GM18519 (cell line): Measurements from ENCODE around the gene SMAD6.
"Not testable (repeated sequence)": the region's sequence is repeated elsewhere in the genome, so short reads cannot be mapped to it uniquely, and the experiment has no call there.

Experiments used
- ATAC-seq: cut with Tn5 transposase; IDR thresholded peaks from one replicate; pipeline ENCODE4 v1.9.1; 2021; ENCODE audit warnings: mild to moderate bottlenecking, moderate library complexity; ENCODE audit not compliant: unreplicated experiment, low FRiP score

Gene SMAD6

DNA sequence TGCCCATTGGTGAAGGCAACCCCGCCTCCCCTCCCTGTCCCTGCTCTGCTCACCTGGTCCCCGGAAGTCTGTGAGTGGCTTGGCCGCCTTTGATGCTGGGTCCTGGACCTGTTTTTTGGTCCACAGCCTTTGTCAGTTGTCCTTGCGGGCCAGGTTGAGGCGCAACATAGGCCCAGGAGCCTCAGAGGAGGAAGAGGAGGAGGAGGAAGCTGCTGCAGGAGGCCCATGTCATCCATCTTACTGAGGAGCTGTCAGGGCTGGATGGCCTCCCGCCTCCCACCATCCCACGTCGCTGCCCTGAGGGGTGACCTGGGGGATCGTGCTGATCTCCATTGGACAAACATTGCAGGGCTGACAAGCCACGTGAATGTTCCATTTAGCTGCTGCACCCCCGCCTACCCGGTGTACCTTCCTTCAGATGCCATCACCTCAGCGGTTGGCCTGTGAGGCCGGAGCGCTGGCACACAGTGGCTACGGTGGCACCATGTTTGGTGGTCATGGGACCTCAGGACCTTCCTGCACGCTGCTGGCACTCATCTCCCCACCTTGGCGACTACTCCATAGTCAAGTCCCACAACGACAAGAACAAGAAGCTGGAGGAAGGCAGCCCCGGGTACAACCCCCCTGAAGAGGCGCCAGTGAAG, 106.3 kb downstream of the SMAD6 start:
- ATAC-seq: no peak

DNA sequence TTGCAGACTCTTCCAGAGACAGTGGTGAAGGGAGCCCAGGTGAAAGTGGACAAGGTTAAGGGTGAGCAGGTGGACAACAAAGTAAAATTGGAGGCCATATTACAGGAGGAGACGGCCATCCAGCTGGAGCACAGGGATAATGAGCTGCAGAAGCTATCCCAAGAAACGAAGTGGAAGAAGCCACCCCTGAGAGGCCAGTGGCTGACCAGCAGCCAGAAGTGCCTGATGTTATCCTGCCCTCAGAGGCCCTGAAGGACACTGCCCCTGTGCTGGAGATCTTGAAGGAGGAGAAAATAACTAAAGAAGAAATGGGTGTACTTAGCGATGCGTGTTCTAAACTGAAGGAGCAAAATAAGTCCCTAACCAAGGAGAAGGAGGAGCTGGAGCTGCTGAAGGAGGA, 107.6 kb downstream of the SMAD6 start:
- ATAC-seq: no peak

DNA sequence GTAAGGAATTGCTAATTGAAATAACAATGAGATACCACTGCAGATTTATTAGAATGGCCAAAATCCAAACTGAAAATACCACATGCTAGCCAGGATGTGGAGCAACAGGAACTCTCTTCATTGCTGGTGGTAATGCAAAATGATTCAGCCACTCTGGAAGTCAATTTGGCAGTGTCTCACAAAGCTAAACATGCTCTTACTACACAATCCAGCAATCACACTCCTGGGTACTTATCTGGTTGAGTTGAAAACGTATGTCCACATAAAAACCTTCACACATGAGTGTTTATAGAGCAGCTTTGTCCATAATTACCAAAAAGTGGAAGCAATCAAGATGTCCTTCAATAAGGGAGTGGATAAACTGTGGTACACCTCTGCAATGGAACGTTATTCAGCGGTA, 113.3 kb downstream of the SMAD6 start:
- no peak for ATAC-seq

DNA sequence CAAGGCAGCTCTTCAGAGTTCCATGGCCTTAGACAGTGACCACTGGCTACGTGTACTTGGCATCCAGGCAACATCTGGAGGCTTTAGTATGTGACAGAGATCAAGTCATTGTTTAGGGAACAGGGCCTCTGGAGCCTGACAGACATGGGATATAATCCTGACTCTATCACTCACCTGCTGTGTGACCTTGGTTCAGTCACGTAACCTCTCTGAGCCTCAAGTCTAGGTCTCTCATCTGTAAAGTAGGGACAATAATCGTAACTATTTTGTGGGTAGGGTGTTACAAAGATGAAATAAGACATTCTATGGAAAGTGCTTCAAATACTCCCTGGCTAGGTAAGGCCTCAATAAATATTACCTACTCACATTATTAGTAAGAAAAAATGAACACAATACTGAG, 114.2 kb downstream of the SMAD6 start:
- ATAC-seq: no peak

DNA sequence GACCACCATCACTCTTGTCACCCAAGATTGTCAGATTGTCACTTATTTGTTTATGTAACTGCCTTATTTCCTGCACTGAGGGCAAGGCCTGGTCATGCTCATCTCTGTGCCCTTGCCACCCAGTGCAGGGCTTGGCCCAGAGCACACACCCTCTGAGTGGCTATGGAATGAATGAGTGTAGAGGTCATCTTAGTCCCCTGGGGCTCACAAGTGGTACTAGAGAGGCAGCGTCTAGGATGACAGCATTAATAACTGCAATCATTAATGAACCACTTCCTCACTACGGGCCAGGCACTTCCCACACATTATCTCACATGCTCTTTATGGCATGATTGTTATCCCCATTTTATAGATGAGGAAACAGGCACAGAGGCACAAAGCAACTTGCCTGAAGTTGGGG, 117.0 kb downstream of the SMAD6 start:
- ATAC-seq: no peak

DNA sequence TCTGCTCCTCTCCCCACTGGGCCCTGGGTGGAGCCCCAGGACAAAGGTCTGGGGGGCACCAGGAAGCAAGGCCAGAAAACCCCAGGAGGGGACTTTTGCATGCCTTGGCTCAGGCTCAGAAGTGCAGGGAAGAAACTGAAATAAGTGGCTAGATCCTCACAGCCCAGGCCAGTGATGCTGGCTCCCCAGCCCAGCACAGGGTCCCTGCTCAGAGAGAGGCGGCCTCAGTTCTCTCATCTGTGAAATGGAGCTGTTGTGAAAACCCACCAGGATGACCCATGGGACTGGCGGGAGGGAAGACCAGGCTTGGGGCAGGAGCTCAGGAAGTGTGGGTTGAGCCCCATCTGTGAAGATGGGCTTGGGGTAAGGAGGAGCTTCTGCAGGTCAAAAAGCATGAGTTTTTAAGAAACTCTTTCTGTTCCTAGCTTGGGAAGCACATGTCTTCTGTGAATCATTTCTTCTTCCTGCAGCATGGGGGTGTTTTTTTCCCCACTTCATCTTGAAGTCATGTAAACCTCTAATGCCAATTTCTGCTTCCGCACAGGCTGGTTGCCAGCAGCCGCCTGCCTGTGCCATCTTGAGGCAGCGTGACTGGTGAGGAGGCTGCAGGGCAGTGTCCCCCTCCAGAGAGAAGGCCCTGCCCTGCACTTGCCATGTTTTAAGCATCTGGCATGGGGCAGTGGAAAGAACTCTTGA, 118.6 kb downstream of the SMAD6 start:
- ATAC-seq: no peak

DNA sequence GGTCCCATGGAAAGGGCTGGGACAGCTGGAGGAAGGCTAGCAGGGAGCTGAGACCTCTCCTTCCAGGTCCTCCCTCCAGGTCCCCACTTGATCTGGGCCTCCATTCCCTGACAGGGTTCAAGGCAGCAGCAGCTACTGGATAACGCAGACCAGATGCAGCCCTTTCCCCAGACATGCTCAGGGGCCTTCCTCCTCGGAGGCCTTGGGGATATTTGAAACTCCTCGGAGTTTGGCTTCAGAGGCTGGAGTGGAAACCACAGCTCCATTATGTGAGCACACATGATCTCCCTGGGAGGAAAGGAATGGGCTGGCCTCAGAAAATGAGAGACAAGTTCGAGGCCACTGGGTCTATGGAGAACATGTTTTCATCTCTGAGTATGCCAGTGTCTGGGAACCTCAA, 119.3 kb downstream of the SMAD6 start:
- no peak for ATAC-seq

DNA sequence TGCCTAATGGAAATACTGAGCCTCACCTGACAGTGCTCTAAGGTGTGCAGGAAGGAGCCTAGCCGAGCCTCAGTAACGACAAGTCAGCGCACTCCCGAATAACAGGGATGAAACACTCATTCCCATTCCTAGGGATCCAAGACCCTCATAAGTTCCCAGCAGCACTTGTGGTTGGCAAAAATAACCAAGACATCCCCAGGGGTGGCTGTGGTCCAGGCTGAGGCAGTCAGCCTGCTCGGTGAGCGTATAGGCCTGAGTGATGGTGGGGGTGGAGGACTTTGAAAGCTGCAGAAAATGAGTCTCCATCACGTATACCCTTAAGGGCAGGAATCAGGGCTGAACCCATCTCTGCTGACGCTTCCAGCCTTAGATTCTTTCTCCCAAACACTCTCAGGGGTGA, 120.1 kb downstream of the SMAD6 start:
- no peak for ATAC-seq

DNA sequence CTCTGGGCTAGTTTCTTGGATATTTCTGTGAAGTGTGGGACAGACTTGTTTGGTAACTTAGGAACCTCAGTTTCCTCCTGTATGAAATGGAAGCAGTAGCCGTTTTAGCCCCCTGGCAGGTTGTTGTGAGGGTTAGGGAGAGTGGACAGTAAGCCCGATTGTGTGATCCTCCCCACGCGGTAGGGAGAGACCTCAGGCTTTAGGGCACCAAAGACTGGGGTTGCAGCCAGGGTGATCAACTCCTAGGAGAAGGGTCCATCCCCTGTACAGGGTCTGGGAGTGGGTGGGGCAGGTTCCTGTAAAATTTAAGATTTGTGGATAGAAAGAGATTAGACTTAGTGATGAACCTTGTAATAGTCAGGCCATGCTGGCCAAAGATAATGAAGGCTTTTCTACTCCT, 120.5 kb downstream of the SMAD6 start:
- no peak for ATAC-seq

DNA sequence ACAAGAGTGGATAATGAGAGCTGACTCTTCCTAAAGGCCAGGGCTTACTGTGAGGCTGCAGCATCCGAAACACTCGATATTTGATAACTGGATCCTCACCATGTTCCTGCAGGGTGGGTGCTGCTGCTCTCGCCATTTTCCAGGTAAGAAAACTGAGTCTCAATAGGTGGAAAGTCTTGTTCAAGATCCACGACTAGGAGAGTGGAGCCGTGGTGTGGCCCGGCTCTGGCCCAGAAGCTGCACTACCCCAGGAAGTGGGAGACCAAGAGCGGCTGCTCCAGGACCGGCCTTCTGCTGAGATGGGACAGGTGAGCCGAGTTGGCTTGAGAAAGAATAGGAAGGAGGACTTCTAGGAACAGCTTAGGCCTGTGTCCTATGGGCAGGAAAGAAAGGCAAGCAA, 121.6 kb downstream of the SMAD6 start:
- ATAC-seq: no peak

DNA sequence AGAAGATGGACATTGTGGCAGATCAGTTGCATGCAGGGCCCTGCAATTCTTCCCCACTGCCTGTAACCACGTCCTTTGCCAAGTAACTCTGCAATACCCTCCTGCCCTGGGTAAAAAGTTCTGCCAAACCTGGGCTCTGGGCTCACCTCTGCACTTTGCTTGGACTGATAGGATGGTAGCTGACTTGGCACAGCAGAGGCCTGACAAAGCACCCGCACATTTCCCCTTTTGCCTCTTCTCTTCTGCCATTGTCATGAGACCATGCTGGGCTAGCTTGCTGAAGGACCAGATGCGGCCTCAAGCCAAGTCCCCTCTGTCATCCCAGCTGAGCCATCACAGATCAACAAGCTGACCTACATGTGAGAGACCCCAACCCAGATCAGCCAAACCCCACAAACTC, 122.4 kb downstream of the SMAD6 start:
- no peak for ATAC-seq

DNA sequence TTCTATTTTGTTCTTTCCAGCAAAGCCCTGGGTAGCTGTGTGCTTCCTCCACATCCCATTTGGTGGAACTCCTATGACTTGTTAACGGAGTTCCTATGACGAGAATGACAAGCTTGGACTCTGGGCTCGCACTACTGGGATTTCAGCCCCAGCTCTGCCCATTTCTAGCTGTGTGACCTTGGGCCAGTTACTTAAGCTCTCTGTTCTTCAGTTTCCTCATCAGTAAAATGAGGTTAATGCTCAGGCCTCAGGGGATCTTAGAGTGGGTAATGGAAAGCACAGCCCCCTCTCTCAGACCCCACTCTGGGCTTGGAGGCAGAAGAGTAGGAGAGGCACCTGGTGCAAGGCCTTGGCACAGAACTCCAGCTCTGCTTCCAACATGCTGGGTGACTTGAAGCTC, 123.1 kb downstream of the SMAD6 start:
- no peak for ATAC-seq

DNA sequence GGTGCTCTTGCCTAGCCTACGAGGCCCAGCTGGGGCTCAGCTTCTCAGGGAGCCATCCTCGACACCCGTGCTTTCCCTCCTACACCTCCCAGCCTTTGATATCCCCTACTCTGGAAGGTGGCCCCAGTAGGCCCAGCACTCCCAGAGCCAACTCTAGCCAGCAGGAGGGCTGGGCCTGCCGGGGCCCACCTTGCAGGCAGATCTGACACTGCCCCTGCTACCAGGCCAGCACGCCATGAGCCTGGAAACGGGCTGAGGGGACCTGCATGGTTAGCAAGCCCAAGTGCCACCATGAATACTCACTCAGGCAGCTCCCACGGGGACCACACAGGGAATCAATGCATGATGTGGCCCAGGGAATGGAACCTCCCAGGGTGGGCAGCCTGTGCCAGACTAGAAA, 123.7 kb downstream of the SMAD6 start:
- ATAC-seq: no peak

DNA sequence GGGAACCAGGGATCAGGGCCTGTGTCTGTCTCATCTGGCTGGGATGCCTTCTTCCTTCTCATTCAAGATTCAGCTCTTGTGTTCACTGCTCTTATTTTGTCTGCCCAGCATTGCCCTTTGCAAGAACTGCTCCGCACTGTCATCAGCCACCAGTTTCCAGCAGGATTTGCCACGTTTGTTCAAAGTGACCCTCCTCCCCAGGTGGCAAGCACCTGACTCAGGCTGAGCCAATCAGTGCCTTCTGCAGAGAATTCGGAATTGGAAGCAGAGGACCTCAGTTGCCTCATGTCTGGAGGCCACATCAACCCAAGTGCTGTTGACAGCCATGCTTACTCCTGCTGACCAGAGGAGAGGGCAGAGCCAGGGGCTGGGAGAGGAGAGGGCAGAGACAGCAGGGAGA, 124.5 kb downstream of the SMAD6 start:
- ATAC-seq: no peak

DNA sequence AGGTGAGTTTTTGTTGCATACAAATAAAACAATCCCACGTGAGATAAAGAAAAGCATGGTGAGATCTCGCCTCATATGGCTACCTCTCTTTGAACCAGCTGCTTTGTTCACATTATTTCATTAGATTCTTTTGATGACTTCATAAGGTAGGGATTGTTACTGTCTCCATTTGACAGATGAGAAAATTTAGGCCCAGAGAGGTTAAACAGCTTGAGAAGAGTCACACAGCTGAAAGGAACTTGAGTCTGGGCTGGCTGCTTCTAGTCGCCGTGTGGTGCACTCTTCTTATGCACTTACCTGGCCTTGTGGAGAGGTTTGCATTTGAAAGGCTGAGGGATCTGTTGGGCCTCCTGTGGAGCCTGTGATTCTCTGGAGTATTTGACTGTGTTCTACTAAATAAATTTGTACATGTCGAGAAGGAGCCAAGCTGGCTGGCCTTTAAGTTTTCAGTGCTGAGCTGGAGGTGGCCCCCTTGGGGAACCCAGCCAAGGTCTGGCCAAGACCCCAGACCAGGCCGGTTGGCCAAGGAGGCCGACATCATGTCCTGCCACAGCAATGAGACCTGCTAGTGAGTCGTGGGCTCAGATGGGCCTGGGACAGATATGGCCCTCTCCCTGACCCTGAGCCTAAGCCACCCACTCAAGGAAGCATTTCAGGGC, 125.1 kb downstream of the SMAD6 start:
- ATAC-seq: no peak

DNA sequence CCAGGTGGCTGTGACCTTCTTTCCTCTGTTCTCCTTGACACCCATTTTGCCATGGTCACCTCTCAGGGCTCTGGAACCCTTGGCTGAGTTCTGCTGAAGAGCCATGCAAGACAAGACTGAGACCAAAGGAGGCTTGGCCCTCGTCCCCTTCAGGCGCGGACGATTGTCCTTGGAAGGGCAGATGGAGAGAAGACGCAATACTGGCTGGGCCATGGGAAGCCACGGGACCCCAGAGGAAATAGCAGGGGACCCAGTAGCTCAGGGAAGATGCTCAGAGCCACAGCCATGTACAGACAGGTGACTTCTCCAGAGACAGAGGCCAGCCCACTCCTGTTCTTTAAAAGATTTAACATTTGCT, 125.6 kb downstream of the SMAD6 start:
- ATAC-seq: no peak

DNA sequence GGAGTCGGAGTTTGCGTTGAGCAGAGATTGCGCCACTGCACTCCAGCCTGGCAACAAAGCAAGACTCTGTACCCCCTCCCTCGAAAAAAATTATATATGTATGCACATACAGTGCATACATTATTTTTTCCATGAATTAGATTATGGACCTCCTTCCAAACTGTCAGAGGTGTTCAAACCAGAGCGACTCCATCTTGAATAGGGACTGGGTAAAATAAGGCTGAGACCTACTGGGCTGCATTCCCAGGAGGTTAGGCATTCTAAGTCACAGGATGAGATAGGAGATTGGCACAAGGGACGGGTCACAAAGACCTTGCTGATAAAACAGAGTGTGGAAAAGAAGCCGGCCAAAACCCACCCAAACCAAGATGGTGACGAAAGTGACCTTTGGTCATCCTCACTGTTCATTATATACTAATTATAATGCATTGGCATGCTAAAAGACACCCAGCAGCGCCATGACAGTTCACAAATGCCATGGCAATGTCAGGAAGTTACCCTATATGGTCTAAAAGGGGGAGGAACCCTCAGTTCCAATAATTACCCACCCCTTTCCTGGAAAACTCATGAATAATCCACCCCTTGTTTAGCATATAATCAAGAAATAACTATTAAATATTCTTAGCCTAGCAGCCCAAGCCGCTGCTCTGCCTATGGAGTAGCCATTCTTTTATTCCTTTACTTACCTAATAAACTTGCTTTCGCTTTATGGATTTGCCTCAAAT, 126.9 kb downstream of the SMAD6 start:
- ATAC-seq: not testable (repeated sequence)

DNA sequence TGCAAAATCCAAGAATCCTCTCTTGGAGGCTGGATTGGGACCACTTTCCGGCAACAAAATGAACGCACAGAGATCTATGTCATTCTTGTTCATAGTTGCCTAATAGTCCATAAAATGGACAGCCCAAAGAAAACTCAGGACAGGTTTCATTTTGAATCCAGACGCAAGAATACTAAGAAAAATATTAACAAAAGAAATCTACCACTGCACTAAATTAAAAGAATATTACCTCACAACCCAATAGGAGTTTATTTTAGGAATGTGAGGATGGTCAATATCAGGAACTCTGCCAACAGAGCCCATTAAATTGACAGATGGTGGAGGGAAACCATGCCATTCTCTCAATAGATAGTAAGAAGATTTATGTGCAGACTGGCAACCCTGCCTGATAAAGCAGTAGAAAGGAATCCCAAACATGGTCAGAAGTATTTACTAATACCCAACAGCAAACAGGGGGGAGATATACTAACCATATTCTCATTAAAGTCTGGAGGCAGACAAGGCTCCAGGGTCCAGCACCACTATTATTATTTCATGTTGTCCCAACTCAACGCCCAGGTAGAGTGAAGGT, 127.6 kb downstream of the SMAD6 start:
- ATAC-seq: no peak

DNA sequence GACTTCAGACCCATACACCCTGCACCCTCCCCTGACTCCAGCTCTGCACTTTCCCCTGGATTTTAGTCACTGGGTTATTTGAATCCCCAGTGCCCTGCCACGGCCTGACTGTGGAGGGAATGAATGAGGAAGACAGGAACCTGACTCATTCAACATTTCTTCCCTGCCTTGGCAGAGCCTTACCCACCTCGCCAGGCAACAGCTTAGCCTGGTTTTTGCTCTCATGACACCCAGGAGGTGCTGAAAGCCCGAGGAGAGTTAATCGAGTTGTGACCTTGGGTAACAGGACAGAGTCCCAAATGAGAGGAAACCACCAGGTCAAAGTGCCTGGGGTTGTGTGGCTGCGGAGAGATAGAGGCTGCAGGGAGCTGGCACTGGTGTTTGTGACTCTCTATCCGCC, 128.3 kb downstream of the SMAD6 start:
- ATAC-seq: no peak

DNA sequence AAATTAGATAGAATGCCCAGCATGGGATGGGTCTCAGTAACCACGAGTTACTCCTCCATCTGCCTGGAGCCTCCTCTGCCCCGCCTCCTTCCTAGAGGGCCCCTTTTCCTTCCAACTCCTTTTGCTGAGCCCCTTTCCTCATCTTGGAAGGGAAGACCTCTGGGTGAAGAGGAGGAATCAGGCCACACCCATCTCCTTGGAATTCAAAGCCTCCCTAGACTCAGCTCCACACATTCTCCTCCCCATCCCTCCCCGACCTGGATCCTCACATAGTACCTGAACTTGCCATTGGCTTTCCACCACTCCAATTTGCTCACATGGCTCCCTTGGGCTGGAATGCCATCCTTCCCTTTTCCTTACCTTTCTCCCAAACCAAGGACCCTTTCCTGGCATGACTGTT, 128.8 kb downstream of the SMAD6 start:
- no peak for ATAC-seq

DNA sequence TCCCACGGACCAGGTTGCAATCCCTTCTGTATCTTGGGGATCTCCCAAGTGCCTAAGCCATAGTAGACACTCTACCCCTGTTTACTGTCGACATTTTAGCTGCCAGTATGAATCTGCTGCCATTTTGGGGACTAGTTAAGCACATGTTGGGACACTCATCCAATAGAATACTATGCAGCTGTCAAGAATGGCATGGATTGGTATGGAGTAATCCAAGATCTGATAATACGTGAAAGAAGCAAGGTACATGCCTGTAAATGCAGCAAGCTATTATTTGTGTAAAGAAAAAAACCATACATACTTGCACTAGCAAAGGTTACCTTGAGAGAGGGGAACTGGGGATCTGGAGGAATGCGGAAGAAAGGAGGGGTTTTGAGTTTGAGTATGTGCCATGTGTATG, 129.3 kb downstream of the SMAD6 start:
- ATAC-seq: no peak
